ENCODE data around the gene ARID3B.

DNA sequence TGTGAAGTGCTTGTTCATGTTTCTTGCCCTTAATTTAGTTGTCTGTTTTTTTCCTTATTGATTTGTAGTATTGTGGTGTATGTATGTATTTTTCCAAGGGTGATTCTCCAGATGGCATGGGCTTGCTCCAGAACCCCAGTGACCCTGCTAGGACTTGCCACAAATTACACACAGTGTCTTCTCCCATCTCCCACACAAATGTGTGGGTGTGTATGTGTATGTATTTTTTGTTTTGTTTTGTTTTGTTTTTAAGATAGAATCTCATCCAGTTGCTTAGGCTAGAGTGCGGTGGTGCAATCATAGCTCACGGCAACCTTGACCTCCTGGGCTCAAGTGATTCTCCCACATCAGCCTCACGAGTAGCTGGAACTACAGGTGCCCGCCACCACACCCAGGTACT is 36.2 kb upstream of the ARID3B start:
- TF ChIP-seq, protein P1, sequence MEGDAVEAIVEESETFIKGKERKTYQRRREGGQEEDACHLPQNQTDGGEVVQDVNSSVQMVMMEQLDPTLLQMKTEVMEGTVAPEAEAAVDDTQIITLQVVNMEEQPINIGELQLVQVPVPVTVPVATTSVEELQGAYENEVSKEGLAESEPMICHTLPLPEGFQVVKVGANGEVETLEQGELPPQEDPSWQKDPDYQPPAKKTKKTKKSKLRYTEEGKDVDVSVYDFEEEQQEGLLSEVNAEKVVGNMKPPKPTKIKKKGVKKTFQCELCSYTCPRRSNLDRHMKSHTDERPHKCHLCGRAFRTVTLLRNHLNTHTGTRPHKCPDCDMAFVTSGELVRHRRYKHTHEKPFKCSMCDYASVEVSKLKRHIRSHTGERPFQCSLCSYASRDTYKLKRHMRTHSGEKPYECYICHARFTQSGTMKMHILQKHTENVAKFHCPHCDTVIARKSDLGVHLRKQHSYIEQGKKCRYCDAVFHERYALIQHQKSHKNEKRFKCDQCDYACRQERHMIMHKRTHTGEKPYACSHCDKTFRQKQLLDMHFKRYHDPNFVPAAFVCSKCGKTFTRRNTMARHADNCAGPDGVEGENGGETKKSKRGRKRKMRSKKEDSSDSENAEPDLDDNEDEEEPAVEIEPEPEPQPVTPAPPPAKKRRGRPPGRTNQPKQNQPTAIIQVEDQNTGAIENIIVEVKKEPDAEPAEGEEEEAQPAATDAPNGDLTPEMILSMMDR (IDR thresholded peaks at IDR 0.05 in 2 of 3, conservative IDR thresholded peaks at IDR 0.05 in 1 of 3; ENCODE audit: borderline replicate concordance in 1 of 3, insufficient read depth in 1 of 3, low read depth in 2 of 3, low read length in 2 of 3) = no peak
- TF ChIP-seq EZH2 (IDR thresholded peaks at IDR 0.05) = no peak
- no peak for TF ChIP-seq YY1 (IDR thresholded peaks at IDR 0.05; ENCODE audit: extremely low read depth, insufficient replicate concordance, low read depth, low read length)
